H7 (cell line): Measurements from ENCODE around the gene AKT3. TPM values are rescaled to one million over a fixed set of nuclear protein-coding genes. Genes with fewer than 3 reads are reported as not detected.

ENCODE experiments used
- DNase-seq: peaks from one replicate; pipeline ENCODE4 v3.0.0; 2012
- H3K27me3 ChIP-seq: 2 replicates; pipeline ENCODE4 v1.6.0; 2011; ENCODE audit warnings: mild to moderate bottlenecking, low read length; ENCODE audit not compliant: control insufficient read depth, insufficient read depth
- H3K36me3 ChIP-seq: replicated peaks from 2 replicates; pipeline ENCODE4 v1.5.1; 2011; ENCODE audit warnings: low read length; ENCODE audit not compliant: control insufficient read depth, insufficient read depth
- H3K4me3 ChIP-seq: 2 replicates; pipeline ENCODE4 v1.5.1; 2011; ENCODE audit warnings: low read depth, mild to moderate bottlenecking, control low read depth, low read length, moderate library complexity; ENCODE audit not compliant: insufficient read depth
- total RNA-seq: library from RNA; depleted of rRNA; stranded (reverse); fragments of >200 nt; shearing (Covaris generic); gene quantifications from 2 replicates; pipeline ENCODE4 v1.2.3, GENCODE V29; 2014

AKT3 gene
- total RNA-seq, 1 experiment from 2014 or later, result 15.0 TPM

- Histone ChIP-seq H3K4me3 (no peak overlapping the region), H3K36me3 (no peaks in the 10 kb centered on the region), H3K27me3 (peaks cover 2% of the 10 kb centered on the region; the same call in 1 of the 2 replicates)
- DNase-seq, result no peak
Observed at GRCh38 chr1:243471754-243472745, 378.0 kb downstream of the AKT3 start.

- no peaks in the 10 kb centered on the region for H3K36me3 ChIP-seq
- H3K27me3 ChIP-seq, result peaks cover 2% of the 10 kb centered on the region; the same call in 1 of the 2 replicates
- peak; percentile 38 for DNase-seq
- H3K4me3 ChIP-seq, result no peak overlapping the region
Observed at GRCh38 chr1:243471026-243471685, 378.9 kb downstream of the AKT3 start.

GRCh38 chr1:243470502-243470901, 379.5 kb downstream of the AKT3 start:
- H3K4me3 ChIP-seq, result no peak overlapping the region
- no peaks in the 10 kb centered on the region for H3K36me3 ChIP-seq
- H3K27me3 ChIP-seq, result peaks cover 2% of the 10 kb centered on the region; the same call in 1 of the 2 replicates
- peak; percentile 68 for DNase-seq

GRCh38 chr1:243469497-243469896, 380.5 kb downstream of the AKT3 start:
- Histone ChIP-seq H3K4me3 (no peak overlapping the region), H3K27me3 (peaks cover 1% of the 10 kb centered on the region; the same call in 1 of the 2 replicates), H3K36me3 (no peaks in the 10 kb centered on the region)
- no peak for DNase-seq

- Histone ChIP-seq H3K27me3 (no peaks in the 10 kb centered on the region), H3K36me3 (no peaks in the 10 kb centered on the region), H3K4me3 (no peak overlapping the region)
- DNase-seq, result no peak
Observed at GRCh38 chr1:243465738-243466137, 384.3 kb downstream of the AKT3 start.

GRCh38 chr1:243465081-243465480, 385.0 kb downstream of the AKT3 start:
- Histone ChIP-seq H3K27me3 (no peaks in the 10 kb centered on the region), H3K36me3 (no peaks in the 10 kb centered on the region), H3K4me3 (no peak overlapping the region)
- DNase-seq, result no peak

- no peak for DNase-seq
- no peak overlapping the region for H3K4me3 ChIP-seq
- no peaks in the 10 kb centered on the region for H3K27me3 ChIP-seq
- no peaks in the 10 kb centered on the region for H3K36me3 ChIP-seq
Observed at GRCh38 chr1:243462929-243463697, 386.9 kb downstream of the AKT3 start.

- DNase-seq, result no peak
Observed at GRCh38 chr1:243461700-243462099, 388.3 kb downstream of the AKT3 start.

GRCh38 chr1:243459059-243459458, 391.0 kb downstream of the AKT3 start:
- Histone ChIP-seq H3K36me3 (no peaks in the 10 kb centered on the region), H3K27me3 (no peaks in the 10 kb centered on the region), H3K4me3 (no peak overlapping the region)
- DNase-seq, result no peak

More at GRCh38 chr1:243461700-243462099, 388.3 kb downstream of the AKT3 start:
- Histone ChIP-seq H3K27me3 (no peaks in the 10 kb centered on the region), H3K36me3 (no peaks in the 10 kb centered on the region), H3K4me3 (no peak overlapping the region)

GRCh38 chr1:243457363-243457982, 392.6 kb downstream of the AKT3 start:
- no peak for DNase-seq
- Histone ChIP-seq H3K4me3 (no peak overlapping the region), H3K36me3 (no peaks in the 10 kb centered on the region), H3K27me3 (no peaks in the 10 kb centered on the region)

- Histone ChIP-seq H3K27me3 (no peaks in the 10 kb centered on the region), H3K4me3 (no peak overlapping the region), H3K36me3 (no peaks in the 10 kb centered on the region)
- no peak for DNase-seq
Observed at GRCh38 chr1:243455760-243456651, 394.0 kb downstream of the AKT3 start.

GRCh38 chr1:243454328-243454997, 395.6 kb downstream of the AKT3 start:
- Histone ChIP-seq H3K27me3 (no peaks in the 10 kb centered on the region), H3K36me3 (no peaks in the 10 kb centered on the region), H3K4me3 (no peak overlapping the region)
- DNase-seq, result no peak

- Histone ChIP-seq H3K36me3 (no peaks in the 10 kb centered on the region), H3K27me3 (no peaks in the 10 kb centered on the region), H3K4me3 (no peak overlapping the region)
- no peak for DNase-seq
Observed at GRCh38 chr1:243452092-243452491, 398.0 kb downstream of the AKT3 start.
